ENCODE data around the gene IQGAP1.
A peak's percentile ranks its signal among the peaks of the same experiment; 100 is the strongest.

Gene IQGAP1

DNA sequence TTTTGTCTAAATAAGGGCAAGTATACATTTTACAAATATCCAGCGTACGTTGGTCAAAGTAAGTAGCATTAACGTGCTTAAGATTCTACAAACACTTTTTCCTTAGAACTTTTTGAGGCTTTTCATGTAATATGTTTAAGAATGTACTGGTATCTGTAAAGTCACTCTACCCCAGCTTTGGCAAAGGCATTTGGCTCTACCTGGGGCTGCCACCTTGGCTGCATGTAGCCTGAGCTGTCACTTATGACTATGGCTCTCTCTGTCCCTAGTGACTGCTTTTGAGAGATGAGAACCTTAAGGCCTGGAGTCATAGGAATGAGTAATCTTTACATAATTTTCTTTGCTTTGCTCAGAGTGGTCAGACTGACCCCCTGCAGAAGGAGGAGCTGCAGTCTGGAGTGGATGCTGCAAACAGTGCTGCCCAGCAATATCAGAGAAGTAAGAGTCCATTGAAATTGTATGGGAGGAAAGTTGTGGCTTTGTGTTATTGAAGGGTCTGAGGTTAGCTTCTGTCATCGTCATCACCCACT, 61.2 kb downstream of the IQGAP1 start:
- no peak for DNase-seq

DNA sequence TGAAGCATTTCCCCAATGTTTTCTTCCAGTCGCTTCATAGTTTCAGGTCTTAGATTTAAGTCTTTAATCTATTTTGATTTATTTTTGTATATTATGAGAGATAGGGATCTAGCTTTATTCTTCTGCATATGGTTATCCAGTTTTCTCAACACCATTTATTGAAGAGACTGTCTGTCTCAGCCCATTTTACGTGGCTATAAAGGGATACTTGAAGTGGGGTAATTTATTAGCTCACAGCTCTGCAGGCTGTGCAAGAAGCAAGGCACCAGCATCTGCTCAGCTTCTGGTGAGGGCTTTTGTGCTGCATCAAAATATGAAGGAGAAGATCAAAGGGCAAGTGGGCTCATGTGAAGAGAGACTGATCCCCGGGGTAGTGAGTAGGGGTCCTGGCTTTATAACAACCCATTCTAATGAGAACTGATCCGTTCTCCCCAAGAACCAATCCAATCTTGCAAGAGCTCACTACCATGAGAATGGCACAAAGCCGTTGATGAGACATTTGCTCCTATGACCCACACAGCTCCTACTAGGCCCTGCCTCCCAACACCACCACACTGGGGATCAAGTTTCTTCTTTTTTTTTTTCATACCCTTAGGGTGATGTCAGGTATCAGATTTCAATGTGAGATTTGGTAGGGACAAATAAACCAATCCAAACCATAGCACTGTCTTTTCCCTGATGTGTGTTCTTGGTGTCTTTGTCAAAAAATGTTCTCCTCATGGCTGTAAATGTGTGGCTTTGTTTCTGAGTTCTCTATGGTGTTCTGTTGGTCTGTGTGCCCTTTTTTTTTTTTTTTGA, 63.2 kb downstream of the IQGAP1 start:
- no peak for DNase-seq

DNA sequence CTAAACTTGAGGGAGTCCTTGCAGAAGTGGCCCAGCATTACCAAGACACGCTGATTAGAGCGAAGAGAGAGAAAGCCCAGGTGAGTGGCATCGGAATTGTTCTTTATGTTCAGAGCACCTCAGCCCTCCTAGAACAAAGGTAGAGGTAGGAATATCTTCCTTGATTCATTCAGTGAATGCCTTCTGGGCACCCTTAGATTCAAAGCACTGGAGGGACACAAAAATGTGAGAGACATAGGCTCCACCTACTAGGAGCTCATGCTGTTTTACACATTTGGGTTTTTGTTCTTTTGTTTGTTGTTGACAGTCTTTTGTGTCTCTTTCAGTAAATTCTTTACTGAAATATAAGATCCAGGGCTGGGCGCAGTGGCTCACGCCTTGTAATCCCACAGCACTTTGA, 68.2 kb downstream of the IQGAP1 start:
- no peak for DNase-seq

DNA sequence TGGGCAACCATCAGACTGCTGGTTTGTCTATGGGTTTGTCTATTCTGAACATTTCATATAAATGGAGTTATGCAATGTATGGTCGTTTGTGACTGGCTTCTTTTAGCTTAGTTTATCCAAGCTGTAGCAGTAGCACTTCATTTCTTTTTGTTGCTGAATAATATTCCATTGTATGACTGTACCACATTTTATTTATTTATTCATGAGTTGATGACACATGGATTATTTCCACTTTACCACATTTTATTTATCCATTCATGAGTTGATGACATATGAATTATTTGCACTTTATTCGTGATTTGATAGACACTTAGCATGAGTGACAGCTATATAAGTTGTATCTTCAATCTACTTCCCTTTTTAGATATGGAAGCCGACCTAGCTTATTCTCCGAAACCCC, 70.0 kb downstream of the IQGAP1 start:
- DNase-seq, result no peak

DNA sequence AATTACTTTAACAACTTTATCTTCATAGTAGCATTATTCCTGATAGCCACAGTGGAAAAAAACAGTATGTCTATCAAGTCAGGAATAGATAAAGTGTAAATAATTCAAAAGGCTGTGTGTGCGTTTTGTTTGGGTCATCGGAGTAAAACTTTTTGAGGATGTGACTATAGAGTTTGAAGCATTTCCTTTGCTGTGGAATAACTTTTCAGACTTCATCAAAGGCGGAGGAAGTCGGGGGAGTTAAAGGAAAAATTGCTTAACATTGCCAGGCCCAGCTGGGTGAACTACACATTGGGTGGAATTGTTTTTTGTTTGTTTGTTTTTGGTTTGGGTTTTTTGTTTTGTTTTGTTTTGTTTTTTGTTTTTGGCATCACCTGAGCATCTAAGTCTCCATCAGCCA, 71.3 kb downstream of the IQGAP1 start:
- no peak for DNase-seq

DNA sequence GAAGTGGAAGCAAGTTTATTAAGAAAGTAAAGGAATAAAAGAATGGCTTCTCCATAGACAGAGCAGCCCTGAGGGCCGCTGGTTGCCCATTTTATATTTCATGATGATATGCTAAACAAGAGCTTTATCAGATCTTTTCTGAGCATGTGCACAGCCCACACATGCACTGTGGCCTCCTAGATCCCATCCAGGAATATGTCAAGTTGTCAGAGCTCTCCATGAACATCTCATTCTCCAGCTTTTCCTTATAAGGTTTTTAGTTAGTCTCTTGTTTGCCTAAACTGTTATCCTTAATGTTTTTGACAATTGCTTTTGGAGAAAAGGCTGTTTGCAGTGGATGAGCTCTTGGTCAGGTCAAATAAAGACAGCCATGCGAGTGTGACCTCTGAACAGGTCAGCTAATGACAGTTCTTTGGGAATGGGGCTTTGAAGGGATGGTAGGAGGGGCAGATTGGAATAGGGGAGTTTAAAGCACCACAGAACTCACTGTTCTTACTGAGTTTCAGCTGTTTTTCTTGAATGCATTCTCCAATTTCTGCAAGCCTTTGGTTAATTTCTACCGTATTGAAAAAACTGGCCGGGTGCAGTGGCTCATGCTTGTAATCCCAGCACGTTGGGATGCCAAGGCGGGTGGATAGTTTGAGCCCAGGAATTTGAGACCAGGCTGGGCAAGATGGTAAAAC, 72.2 kb downstream of the IQGAP1 start:
- DNase-seq, result no peak

DNA sequence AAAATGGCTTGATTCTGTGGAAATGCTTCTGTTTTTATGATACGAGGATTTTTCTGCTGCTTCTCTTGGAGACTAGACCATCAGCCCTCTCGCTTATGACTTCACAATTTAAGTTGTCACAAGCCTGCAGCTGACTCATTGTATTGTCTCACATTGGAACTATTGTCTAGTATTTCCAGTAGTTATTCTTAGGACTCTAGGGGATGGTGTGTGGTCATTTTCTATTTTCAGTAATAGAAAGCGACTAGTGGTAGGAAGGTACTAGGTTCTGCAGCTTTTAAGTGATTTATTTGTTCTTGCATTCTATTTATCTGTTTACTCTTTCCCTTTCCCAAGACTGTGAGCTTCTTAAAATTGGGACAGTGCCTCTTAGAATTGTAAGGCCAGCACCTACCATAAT, 75.3 kb downstream of the IQGAP1 start:
- DNase-seq, result no peak

DNA sequence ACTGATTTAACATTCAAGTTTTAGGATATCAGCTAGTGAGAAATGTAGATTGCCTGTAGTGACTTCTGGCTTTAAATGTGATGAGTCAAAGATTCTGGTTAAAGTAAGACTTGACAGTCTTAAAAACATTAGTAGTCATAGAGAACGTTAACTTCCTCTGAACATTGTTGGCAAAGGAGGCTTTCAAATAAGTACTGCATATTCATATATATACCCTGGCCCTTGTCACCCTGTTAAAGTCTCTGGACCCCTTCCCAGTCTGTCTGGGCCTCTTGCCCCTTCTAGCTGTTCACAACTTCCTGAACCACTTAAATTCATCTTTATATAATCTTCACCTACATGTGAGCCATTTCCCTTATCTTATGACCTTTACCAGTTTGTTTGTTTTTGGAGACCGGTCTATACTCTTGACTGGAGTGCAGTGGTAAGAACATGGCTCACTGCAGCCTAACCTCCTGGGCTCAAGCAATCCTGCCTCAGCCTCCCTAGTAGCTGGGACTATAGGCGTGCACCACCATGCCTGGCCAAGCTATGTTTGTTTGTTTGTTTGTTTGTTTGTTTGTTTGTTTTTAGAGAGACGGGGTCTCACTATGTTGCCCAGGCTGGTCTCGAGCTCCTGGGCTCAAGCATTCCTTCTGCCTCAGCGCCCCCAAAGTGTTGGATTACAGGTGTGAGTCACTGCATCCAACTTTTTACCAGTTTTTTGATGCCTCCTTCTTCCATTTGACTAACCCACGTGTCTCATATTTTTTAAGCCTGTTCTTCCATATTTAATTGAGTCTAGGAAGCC, 77.3 kb downstream of the IQGAP1 start:
- no peak for DNase-seq

DNA sequence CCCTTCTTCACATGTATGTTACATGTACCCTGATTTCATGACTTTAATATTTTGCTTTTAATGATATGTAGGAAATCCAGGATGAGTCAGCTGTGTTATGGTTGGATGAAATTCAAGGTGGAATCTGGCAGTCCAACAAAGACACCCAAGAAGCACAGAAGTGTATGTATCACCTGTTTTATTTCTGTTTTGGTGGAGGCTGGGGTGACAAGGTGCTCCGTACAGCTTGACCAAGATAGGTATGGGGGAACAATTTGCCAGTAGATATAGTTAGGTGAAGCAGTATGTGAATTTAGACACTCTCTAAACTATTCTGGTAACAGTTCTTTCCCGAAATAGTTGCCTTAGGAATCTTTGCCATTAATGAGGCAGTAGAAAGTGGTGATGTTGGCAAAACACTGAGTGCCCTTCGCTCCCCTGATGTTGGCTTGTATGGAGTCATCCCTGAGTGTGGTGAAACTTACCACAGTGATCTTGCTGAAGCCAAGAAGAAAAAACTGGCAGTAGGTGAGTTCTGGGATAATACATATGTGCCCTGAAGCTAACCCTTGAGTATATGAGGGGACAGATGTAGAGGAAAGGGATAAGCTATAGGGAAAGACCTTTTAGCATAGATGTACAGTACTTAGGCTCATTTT, 78.0 kb downstream of the IQGAP1 start:
- no peak for DNase-seq

DNA sequence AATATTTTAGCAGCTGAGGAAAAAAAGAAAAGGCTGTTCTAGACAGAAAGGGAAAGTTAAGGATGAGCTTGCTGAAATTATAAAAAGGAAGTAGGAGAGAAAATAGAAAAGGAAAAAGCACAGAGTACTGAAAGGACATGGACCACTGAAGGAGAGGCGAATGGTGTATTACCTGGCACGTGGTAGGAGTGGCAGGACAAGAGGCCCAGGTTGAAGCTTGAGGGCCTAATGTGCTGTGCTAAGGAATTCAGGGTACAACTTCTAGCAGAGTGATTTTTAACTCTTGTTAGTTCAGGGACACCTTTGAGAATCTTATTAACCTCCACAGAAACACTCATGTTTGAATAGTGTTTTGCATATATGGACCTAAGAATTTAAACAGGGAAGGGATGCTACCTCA, 81.7 kb downstream of the IQGAP1 start:
- DNase-seq, result no peak

DNA sequence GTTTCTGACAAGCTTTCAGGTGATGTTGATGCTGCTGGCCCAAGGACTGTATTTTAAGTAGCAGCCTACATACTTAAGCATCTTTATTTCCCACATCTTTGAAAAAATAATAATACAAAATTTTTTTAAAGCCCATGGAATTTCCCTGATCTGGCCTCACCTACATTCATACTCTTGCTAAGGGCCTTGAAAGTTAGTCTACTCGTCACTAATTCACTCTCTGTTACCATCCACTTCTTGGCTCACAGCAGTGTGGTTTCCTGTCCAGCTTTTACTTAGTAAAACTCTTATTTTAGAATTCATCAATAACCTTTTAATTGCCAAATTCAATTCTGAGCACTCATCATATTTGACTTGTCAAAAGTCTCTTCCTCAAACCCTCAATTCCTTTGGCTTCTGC, 82.4 kb downstream of the IQGAP1 start:
- DNase-seq, result no peak

DNA sequence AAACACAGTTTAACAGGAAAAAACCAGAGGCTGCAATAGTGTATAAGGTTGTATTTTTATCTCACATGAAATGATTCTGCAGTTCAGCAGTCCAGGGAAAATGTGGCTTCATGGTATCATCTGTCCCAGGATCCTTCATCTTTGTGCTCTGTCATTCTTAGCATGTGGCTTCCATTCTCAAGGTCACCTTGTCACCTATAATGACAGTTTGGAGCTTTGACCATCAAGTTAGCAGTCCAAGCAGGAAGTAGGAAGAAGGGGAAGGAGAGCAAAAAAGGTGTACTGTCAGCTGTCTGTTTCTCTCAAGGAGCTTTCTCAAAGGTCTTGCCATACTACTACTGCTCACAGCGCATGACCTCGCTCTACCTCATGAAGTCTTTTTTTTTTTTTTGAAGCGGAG, 83.1 kb downstream of the IQGAP1 start:
- no peak for DNase-seq

DNA sequence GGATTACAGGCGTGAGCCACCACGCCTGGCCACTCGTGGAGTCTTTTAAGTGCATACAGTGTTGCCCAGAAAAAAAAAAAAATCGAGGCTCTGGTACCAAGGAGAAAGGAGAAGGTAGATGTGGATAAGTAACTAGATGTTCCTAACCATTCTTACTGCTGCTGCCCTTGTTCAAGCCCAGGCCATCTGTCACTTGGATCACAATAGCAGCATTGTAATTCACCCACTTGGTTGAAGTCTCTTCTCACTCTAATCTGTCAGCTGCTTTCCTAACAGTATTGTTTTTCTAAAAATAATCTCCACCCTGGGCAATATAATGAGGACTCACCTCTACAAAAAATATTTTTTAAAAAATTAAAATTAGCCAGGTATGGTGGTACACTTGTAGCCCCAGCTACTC, 83.7 kb downstream of the IQGAP1 start:
- DNase-seq, result peak; percentile 68

DNA sequence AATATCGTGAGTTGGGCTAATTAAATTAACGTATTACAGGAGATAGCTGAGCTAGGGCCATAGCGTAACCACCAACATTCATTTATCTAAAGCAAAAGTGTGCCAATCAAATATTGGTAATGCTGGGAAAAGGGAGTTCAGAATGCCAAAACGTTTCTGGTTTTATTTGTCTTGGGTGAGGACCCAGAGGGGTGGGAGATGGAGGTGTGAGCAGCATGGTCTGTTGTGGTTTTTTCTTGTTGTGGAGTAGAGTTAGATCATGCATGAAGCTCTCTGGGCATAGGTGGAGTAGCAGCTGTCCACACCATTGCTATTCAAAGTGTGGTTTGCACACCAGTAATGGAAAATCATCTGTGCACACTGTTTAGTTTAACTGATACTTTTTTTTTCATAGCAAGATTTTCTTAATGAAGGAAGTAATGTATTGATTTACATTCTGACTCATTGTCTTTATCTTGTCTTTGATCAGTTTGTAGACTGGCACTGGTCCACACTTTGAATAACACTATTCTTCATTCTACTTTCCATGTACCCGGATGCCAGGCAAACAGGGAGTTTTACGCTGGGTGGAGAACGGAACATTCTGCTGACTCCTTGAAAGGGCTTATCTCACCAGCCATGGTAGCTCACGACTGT, 90.9 kb downstream of the IQGAP1 start:
- no peak for DNase-seq

DNA sequence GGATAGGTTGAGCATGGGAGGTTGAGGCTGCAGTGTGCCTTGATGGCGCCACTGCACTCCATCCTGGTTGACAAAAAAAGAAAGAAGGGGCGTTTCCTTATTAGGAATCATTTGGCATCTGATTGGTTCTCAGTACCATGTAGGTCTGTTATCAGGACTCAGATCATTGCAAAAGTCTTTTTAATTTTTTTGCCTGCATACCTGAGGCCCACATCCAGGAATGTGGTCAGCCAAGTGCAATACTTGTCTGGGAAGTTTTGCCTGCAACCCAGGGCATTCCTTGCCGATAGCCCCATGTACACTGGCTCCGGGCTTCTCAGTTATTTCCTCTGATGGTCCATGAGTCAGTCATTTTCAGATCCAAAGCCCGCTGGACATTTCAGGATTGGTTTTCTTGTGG, 91.6 kb downstream of the IQGAP1 start:
- DNase-seq, result no peak

DNA sequence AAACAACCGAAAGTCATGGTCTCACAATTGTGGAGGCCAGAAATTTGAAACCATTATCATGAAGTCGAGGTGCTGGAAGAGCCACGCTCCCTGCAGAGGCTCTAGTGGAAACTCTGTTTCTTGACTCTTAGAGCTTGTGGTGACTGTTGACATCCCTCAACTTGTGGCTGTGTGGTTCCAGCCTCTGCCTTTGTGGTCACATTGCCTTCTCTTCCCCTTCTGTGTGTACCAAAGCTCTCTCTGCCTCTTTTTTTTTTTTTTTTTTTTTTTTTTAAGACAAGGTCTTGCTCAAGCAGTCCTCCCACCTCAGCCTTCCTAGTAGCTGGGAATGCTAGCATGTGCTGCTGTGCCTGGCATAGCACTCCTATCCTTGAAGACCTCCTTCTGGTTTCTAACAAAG, 93.0 kb downstream of the IQGAP1 start:
- DNase-seq, result no peak

DNA sequence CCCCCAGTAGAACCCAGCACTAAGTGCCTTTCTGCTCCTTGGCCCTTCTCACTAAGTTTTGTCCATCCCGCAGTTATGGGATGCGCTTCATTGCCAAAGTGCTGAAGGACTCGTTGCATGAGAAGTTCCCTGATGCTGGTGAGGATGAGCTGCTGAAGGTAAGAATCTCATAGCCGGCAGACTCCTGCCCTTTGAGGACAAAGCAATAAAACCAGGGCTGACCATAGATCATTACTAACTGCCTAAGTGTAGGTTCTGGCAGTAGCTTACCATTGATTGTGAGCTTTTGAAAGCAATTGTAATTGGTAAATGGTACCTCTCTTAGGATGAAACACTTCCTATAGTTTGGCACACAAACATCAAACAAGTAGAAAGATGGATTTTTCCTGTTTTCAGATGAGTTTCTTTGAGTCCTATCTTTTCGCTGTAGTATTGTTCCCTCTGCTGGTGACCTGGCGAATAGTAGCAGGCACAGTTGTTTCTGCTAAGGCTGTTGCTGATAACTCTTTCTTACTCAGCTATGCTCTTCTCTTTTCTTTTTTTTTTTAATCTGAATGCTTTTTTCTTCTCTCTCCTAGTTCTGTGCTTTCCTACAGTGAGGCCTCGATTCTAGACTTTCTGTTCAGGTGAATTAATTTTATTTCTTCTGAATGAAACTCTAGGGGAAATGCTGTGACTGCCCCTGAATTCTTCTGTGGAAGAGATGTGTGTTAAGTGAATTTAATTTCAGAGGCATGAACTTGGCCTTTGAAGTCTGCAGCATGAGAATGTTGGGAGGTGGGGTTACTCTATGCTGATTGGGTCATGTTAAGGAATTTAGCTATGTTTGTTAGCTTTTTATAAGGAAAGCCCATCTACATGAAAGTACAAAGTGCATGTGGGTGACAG, 94.3 kb downstream of the IQGAP1 start:
- no peak for DNase-seq

DNA sequence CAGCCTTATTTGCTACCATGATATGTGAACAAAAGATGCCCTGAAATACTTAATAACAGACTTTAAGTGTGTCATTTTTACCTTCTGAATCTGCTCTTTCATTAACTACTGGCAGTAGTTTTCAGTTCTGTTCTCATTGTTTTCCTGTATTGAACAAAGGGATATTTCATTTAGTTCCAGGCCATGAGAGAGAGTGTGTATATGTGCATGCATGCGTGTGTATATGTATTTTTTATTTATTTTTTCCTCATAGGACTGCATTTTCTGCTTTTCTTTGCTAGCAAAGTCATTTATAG, 94.9 kb downstream of the IQGAP1 start:
- no peak for DNase-seq

DNA sequence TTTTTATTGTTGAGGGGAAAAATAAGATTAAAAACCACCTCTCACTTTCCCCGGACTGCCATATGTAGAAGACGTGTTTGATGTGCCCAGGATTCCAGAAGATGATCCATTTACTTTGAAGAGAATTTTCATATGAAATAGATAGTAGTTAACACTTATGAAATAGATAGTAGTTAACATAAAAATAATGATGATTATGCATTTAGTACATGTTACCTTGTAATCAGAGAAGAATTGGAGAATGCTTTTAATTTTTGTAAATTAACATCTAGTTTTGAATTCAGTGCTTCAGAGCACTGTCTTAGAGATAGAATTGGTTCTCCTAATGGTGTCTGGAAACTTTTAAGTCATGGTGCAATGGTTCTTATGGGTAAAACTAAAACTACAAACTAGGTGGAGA, 95.6 kb downstream of the IQGAP1 start:
- no peak for DNase-seq

DNA sequence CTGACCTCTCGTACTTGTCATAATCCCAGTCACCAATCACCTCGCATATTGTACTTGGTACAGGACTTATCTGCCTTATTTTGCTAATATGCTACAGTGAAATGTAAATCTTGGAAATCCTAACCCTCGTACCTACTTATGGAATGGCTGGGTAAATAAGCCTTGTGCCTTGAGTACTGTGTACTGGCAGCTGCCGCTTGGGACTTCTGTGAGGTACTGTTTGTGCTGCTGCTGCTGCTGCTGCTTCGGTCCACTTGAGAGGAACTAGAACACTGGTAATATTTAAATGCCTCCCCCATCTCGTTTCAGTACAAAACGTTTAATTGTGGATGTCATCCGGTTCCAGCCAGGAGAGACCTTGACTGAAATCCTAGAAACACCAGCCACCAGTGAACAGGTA, 99.1 kb downstream of the IQGAP1 start:
- DNase-seq, result no peak

DNA sequence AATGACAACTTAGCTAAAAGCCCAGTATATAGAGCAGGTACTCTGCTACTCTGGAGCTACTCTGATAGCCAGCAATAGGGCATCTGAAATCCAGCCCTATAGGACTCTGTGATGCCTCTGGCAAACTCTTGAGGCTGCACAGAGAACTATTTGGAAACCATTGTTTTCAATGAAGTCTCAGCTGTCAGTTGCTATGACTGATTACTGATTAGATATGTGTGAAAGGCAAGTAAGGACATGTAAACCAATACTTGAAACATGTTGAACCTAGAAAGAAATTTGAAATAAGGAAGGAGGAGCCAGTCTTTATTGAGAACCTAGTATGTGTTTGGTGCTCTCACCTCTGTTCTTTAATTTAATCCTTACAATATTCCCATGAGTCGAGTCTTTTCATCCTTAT, 101.5 kb downstream of the IQGAP1 start:
- DNase-seq, result no peak

DNA sequence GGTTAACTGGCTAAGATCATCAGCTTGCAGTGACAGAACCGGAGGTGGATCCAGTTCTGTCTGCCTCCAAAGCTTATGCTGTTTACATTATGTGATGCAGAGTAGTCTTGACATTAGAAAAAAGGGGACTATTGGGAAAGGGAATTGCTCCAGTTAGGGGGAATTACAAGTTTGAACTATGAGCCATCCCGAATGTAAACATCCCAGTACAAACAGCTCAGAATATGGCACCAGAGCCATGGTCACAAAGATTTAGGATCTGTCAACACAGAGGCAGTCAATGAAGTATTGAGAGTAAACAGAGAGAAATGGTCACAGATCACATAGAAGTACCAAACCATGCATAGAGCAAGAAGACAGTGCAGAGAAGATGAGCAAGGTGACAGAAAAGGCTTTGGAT, 101.9 kb downstream of the IQGAP1 start:
- DNase-seq, result no peak

All from NCI-H524 treated with DMSO at 0.1 percent for 48 hours (cell line).